WTC11 (cell line): ENCODE measurements around the gene THSD7B. TPM values are rescaled to one million over a fixed set of nuclear protein-coding genes. Genes with fewer than 3 reads are reported as not detected.

Experiments
- ATAC-seq: fragments of 200-7000 bp; cut with Tn5 transposase; 2 replicates; pipeline ENCODE4 v1.10.0; 2021; ENCODE audit warnings: mild to moderate bottlenecking, moderate library complexity
- CTCF ChIA-PET: fragments of 300-600 bp; sonication (Branson Sonifier 250); formaldehyde crosslinking; loops from one replicate; lab custom pipeline; 2021; ENCODE audit warnings: antibody characterized with exemption; lab: Charles Lee
- POLR2A ChIA-PET: fragments of 350-600 bp; sonication (Branson Sonifier 250); formaldehyde crosslinking; loops from one replicate; lab custom pipeline; 2021; ENCODE audit warnings: antibody characterized with exemption; lab: Charles Lee
- DNase-seq: peaks from one replicate; pipeline ENCODE4 v3.0.0; 2021; ENCODE audit warnings: low spot score
- H3K27ac Mint-ChIP-seq: 2 replicates; pipeline ENCODE4 v1.8.0; 2021; ENCODE audit warnings: mixed read lengths
- H3K27me3 Mint-ChIP-seq: 2 replicates; pipeline ENCODE4 v1.8.0; 2021; ENCODE audit warnings: low read depth, mild to moderate bottlenecking, moderate library complexity, mixed read lengths
- H3K36me3 Mint-ChIP-seq: 2 replicates; pipeline ENCODE4 v1.8.0; 2021; ENCODE audit warnings: mixed read lengths
- H3K4me1 Mint-ChIP-seq: 2 replicates; pipeline ENCODE4 v1.8.0; 2022; ENCODE audit warnings: mixed read lengths
- H3K4me3 Mint-ChIP-seq: 2 replicates; pipeline ENCODE4 v1.8.0; 2021; ENCODE audit warnings: mild to moderate bottlenecking, moderate library complexity, mixed read lengths
- H3K9me3 Mint-ChIP-seq: 2 replicates; pipeline ENCODE4 v1.8.0; 2021; ENCODE audit warnings: mixed read lengths
- ARID4B ChIP-seq: sonication (generic); formaldehyde crosslinking; IDR thresholded peaks from 2 replicates; pipeline ENCODE4 v1.8.0; 2023; ENCODE audit warnings: missing genetic modification reagents, mild to moderate bottlenecking, borderline replicate concordance
- ATF1 ChIP-seq: sonication (generic); formaldehyde crosslinking; IDR thresholded peaks from 2 replicates; pipeline ENCODE4 v1.8.1; 2023; ENCODE audit warnings: mild to moderate bottlenecking, moderate library complexity, missing genetic modification reagents
- ATF3 ChIP-seq: sonication (generic); formaldehyde crosslinking; conservative IDR thresholded peaks from 2 replicates; pipeline ENCODE4 v1.8.1; 2022; ENCODE audit warnings: mild to moderate bottlenecking, missing genetic modification reagents
- CDX4 ChIP-seq: fragments of 250-450 bp; sonication (Bioruptor Pico); IDR thresholded peaks from 2 replicates; pipeline ENCODE4 v1.9.0; 2021; ENCODE audit warnings: moderate library complexity, mild to moderate bottlenecking, inconsistent platforms, borderline replicate concordance
- CREB1 ChIP-seq: sonication (generic); formaldehyde crosslinking; IDR thresholded peaks from 2 replicates; pipeline ENCODE4 v1.8.0; 2023; ENCODE audit warnings: mild to moderate bottlenecking, missing genetic modification reagents
- E2F1 ChIP-seq: sonication (generic); formaldehyde crosslinking; IDR thresholded peaks from 2 replicates; pipeline ENCODE4 v1.8.0; 2022; ENCODE audit warnings: mild to moderate bottlenecking, missing genetic modification reagents
- E2F4 ChIP-seq: sonication (generic); formaldehyde crosslinking; IDR thresholded peaks from 2 replicates; pipeline ENCODE4 v1.8.1; 2022; ENCODE audit warnings: low read depth, mild to moderate bottlenecking, moderate library complexity, missing genetic modification reagents, borderline replicate concordance
- FOXJ3 ChIP-seq: sonication (generic); formaldehyde crosslinking; IDR thresholded peaks from 2 replicates; pipeline ENCODE4 v1.9.0; 2021; ENCODE audit warnings: missing genetic modification reagents, mild to moderate bottlenecking, borderline replicate concordance
- GTF2I ChIP-seq: fragments of 250-450 bp; sonication (Bioruptor Pico); conservative IDR thresholded peaks from 2 replicates; pipeline ENCODE4 v1.4.0; 2021; ENCODE audit warnings: mild to moderate bottlenecking
- JAZF1 ChIP-seq: fragments of 250-450 bp; sonication (Bioruptor Pico); IDR thresholded peaks from 2 replicates; pipeline ENCODE4 v1.9.0; 2021; ENCODE audit warnings: moderate library complexity, mild to moderate bottlenecking, inconsistent platforms
- KAT7 ChIP-seq: sonication (generic); formaldehyde crosslinking; IDR thresholded peaks from 2 replicates; pipeline ENCODE4 v1.8.1; 2023; ENCODE audit warnings: missing genetic modification reagents, mild to moderate bottlenecking, borderline replicate concordance
- NFYB ChIP-seq: sonication (generic); formaldehyde crosslinking; conservative IDR thresholded peaks from 2 replicates; pipeline ENCODE4 v1.8.0; 2022; ENCODE audit warnings: low read depth, missing genetic modification reagents
- NR2C2 ChIP-seq: sonication (generic); formaldehyde crosslinking; IDR thresholded peaks from 2 replicates; pipeline ENCODE4 v1.8.0; 2022; ENCODE audit warnings: mild to moderate bottlenecking, missing genetic modification reagents
- RELA ChIP-seq: sonication (generic); formaldehyde crosslinking; IDR thresholded peaks from 2 replicates; pipeline ENCODE4 v1.8.1; 2022; ENCODE audit warnings: missing genetic modification reagents, mild to moderate bottlenecking, borderline replicate concordance
- SMAD4 ChIP-seq: sonication (generic); formaldehyde crosslinking; IDR thresholded peaks from 2 replicates; pipeline ENCODE4 v1.8.0; 2022; ENCODE audit warnings: mild to moderate bottlenecking, missing genetic modification reagents
- STAT6 ChIP-seq: sonication (generic); formaldehyde crosslinking; conservative IDR thresholded peaks from 2 replicates; pipeline ENCODE4 v1.8.1; 2023; ENCODE audit warnings: mild to moderate bottlenecking, low read depth, missing genetic modification reagents, moderate library complexity
- TEAD4 ChIP-seq: sonication (generic); formaldehyde crosslinking; IDR thresholded peaks from 2 replicates; pipeline ENCODE4 v1.8.0; 2022; ENCODE audit warnings: mild to moderate bottlenecking, missing genetic modification reagents
- USF2 ChIP-seq: sonication (generic); formaldehyde crosslinking; IDR thresholded peaks from 2 replicates; pipeline ENCODE4 v1.8.1; 2023; ENCODE audit warnings: mild to moderate bottlenecking, missing genetic modification reagents, moderate library complexity
- ZBTB43 ChIP-seq: sonication (generic); formaldehyde crosslinking; IDR thresholded peaks from 2 replicates; pipeline ENCODE4 v1.8.1; 2023; ENCODE audit warnings: mild to moderate bottlenecking, missing genetic modification reagents
- ZNF121 ChIP-seq: sonication (generic); formaldehyde crosslinking; IDR thresholded peaks from 2 replicates; pipeline ENCODE4 v1.8.0; 2023; ENCODE audit warnings: missing genetic modification reagents
- ZNF317 ChIP-seq: sonication (generic); formaldehyde crosslinking; IDR thresholded peaks from 2 replicates; pipeline ENCODE4 v1.8.1; 2023; ENCODE audit warnings: low read depth, mild to moderate bottlenecking, moderate library complexity, missing genetic modification reagents, borderline replicate concordance
- total RNA-seq: library from RNA; stranded (reverse); gene quantifications from 3 replicates; pipeline ENCODE4 v1.2.3, GENCODE V29; 2021

The THSD7B gene
- total RNA-seq, 1 experiment from 2014 or later, result 2.9 TPM

- H3K27ac Mint-ChIP-seq, result no peak overlapping the region
- no peaks in the 10 kb centered on the region for H3K36me3 Mint-ChIP-seq
- ChIA-PET CTCF (no interaction called here), POLR2A (no interaction called here)
- no peaks in the 10 kb centered on the region for H3K4me1 Mint-ChIP-seq
- TF ChIP-seq NFYB (CRISPR knock-in tag) (no peak), ZNF317 (CRISPR knock-in tag) (no peak), E2F1 (CRISPR knock-in tag) (no peak), TEAD4 (CRISPR knock-in tag) (no peak), NR2C2 (no peak), ARID4B (CRISPR knock-in tag) (no peak), E2F4 (no peak), KAT7 (no peak), USF2 (no peak), GTF2I (CRISPR knock-in tag) (no peak), ATF1 (CRISPR knock-in tag) (no peak), CREB1 (no peak), ATF3 (no peak), STAT6 (CRISPR knock-in tag) (no peak)
- DNase-seq (no peak), ATAC-seq (no peak)
- no peaks in the 10 kb centered on the region; the same call in 1 of the 2 replicates for H3K27me3 Mint-ChIP-seq
- peaks cover 33% of the 10 kb centered on the region for H3K9me3 Mint-ChIP-seq
- H3K4me3 Mint-ChIP-seq, result no peak overlapping the region
These were observed 221.4 kb downstream of the THSD7B start for GRCh38 chr2:136986605-136987221.

GRCh38 chr2:136990316-136990715 is 225.0 kb downstream of the THSD7B start:
- Mint-ChIP-seq H3K4me1 (no peaks in the 10 kb centered on the region), H3K27ac (no peak overlapping the region), H3K4me3 (no peak overlapping the region), H3K9me3 (peaks cover 28% of the 10 kb centered on the region), H3K27me3 (no peaks in the 10 kb centered on the region; the same call in 1 of the 2 replicates), H3K36me3 (no peaks in the 10 kb centered on the region)
- ATAC-seq (no peak), DNase-seq (no peak)
- POLR2A ChIA-PET, result no interaction called here
- CTCF ChIA-PET, result no interaction called here
- TF ChIP-seq RELA (CRISPR knock-in tag) (no peak), FOXJ3 (CRISPR knock-in tag) (no peak), ZNF121 (CRISPR knock-in tag) (no peak), SMAD4 (CRISPR knock-in tag) (no peak), JAZF1 (CRISPR knock-in tag) (no peak), ZBTB43 (CRISPR knock-in tag) (no peak), CREB1 (no peak), CDX4 (no peak)
